ENCODE data around the gene CCNF.
"Not testable (repeated sequence)": the region's sequence is repeated elsewhere in the genome, so short reads cannot be mapped to it uniquely, and the experiment has no call there.

CCNF gene

GRCh38 chr16:2438121-2438520 is 8.9 kb downstream of the CCNF start:
- Histone ChIP-seq H3K36me3 (replicated peaks) (peaks cover 33% of the 10 kb centered on the region), H3K27ac (no peak overlapping the region), H3K27me3 (replicated peaks) (no peaks in the 10 kb centered on the region), H3K4me3 (ENCODE audit: low read depth, low read length) (no peak overlapping the region)
- in situ Hi-C loops (cut with HindIII; ENCODE audit: low pct_ligation_motif_present, low sequenced_read_pairs) = no loop called here
- no peak for DNase-seq
- TF ChIP-seq CTCF (IDR thresholded peaks at IDR 0.05; ENCODE audit: low read depth, low read length, missing control alignments) = no peak

GRCh38 chr16:2439598-2439997 is 10.4 kb downstream of the CCNF start:
- in situ Hi-C loops (cut with HindIII; ENCODE audit: low pct_ligation_motif_present, low sequenced_read_pairs) = no loop called here
- Histone ChIP-seq H3K4me3 (ENCODE audit: low read depth, low read length) (no peak overlapping the region), H3K27me3 (replicated peaks) (no peaks in the 10 kb centered on the region), H3K36me3 (replicated peaks) (peaks cover 34% of the 10 kb centered on the region), H3K27ac (no peak overlapping the region)
- DNase-seq = no peak
- no peak for TF ChIP-seq CTCF (IDR thresholded peaks at IDR 0.05; ENCODE audit: low read depth, low read length, missing control alignments)

GRCh38 chr16:2441143-2441804 is 12.0 kb downstream of the CCNF start:
- H3K27ac ChIP-seq; DNase-seq; H3K27me3 ChIP-seq (replicated peaks); in situ Hi-C loops (cut with HindIII; ENCODE audit: low pct_ligation_motif_present, low sequenced_read_pairs); H3K4me3 ChIP-seq (ENCODE audit: low read depth, low read length): not testable (repeated sequence)
- H3K36me3 ChIP-seq (replicated peaks) = peaks cover 41% of the 10 kb centered on the region

DNA sequence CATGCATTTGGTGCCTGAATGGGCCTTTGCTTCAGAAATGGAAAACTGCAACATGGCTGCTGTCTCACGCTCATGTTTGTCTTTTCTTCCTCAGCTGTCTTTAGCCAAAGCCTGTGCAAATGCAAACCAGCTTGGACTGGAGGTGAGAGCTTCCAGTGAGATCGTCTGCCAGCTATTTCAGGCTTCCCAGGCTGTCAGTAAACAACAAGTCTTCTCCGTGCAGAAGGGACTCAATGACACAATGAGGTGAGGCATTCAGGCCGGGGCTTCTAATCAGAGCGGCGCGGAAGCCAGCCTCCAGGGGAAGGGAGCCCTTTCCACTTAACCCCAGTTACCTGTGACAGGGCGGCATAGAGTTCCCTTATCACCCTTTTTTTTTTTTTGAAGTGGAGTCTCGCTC is 14.3 kb downstream of the CCNF start:
- H3K27ac ChIP-seq = no peak overlapping the region
- no peak for TF ChIP-seq CTCF (IDR thresholded peaks at IDR 0.05; ENCODE audit: low read depth, low read length, missing control alignments)
- no peak overlapping the region for H3K4me3 ChIP-seq (ENCODE audit: low read depth, low read length)
- H3K27me3 ChIP-seq (replicated peaks) = no peaks in the 10 kb centered on the region
- no peak for DNase-seq
- H3K36me3 ChIP-seq (replicated peaks) = peaks cover 25% of the 10 kb centered on the region
- in situ Hi-C loops (cut with HindIII; ENCODE audit: low pct_ligation_motif_present, low sequenced_read_pairs) = no loop called here

- in situ Hi-C loops (cut with HindIII; ENCODE audit: low pct_ligation_motif_present, low sequenced_read_pairs) = no loop called here
- TF ChIP-seq CTCF (IDR thresholded peaks at IDR 0.05; ENCODE audit: low read depth, low read length, missing control alignments) = no peak
- Histone ChIP-seq H3K27ac (no peak overlapping the region), H3K36me3 (replicated peaks) (peaks cover 26% of the 10 kb centered on the region), H3K27me3 (replicated peaks) (no peaks in the 10 kb centered on the region), H3K4me3 (ENCODE audit: low read depth, low read length) (no peak overlapping the region)
- peak; percentile 14 for DNase-seq
Measured at GRCh38 chr16:2447920-2448583, 18.8 kb downstream of the CCNF start.

DNA sequence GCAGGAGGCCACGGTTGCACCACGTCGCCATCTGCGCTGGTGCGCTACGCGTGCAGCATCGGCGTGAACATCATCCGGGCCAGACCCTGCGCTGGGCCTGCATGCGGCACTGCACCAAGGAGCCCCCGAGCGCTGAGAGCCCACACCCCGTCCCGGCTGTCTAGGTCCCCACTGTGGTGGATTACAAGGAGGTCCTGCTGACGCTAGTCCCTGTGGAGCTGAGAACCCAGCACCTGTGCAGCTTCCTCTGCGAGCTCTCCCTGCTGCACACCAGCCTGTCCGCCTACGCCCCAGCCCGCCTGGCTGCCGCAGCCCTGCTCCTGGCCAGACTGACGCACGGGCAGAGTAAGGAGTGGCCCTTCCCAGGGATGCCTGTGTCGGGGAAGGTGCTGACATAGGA is 19.9 kb downstream of the CCNF start:
- Histone ChIP-seq H3K4me3 (ENCODE audit: low read depth, low read length) (no peak overlapping the region), H3K27ac (no peak overlapping the region), H3K27me3 (replicated peaks) (no peaks in the 10 kb centered on the region), H3K36me3 (replicated peaks) (peaks cover 27% of the 10 kb centered on the region)
- TF ChIP-seq CTCF (IDR thresholded peaks at IDR 0.05; ENCODE audit: low read depth, low read length, missing control alignments) = no peak
- in situ Hi-C loops (cut with HindIII; ENCODE audit: low pct_ligation_motif_present, low sequenced_read_pairs) = no loop called here
- DNase-seq = no peak
